Esophagus (tissue), 2 donors: Measurements from ENCODE around the gene PTCD1. TPM values are rescaled to one million over a fixed set of nuclear protein-coding genes. Genes with fewer than 3 reads are reported as not detected.
A peak's percentile ranks its signal among the peaks of the same experiment; 100 is the strongest.

Source experiments
- H3K27ac ChIP-seq, 2 donors: one replicate each; pipeline ENCODE4 v1.5.1; 2013; ENCODE audit warnings: low read depth in 2 of 2, mild to moderate bottlenecking in 2 of 2, inconsistent platforms in 1 of 2, low read length in 1 of 2, moderate library complexity in 1 of 2
- H3K27me3 ChIP-seq, 2 donors: one replicate each; pipeline ENCODE4 v1.6.1; 2013; ENCODE audit warnings: low read length in 2 of 2, control low read depth in 1 of 2, mild to moderate bottlenecking in 1 of 2; ENCODE audit not compliant: insufficient read depth in 2 of 2, control insufficient read depth in 1 of 2
- H3K36me3 ChIP-seq, 2 donors: one replicate each; pipeline ENCODE4 v1.6.1; 2013; ENCODE audit warnings: low read length in 1 of 2; ENCODE audit not compliant: control insufficient read depth in 2 of 2, insufficient read depth in 2 of 2
- H3K4me1 ChIP-seq, 2 donors: one replicate each; pipeline ENCODE4 v1.6.1; 2013; ENCODE audit warnings: low read length in 1 of 2; ENCODE audit not compliant: control insufficient read depth in 2 of 2, insufficient read depth in 2 of 2
- H3K4me3 ChIP-seq, 2 donors: one replicate each; pipeline ENCODE4 v1.5.1; 2013; ENCODE audit warnings: low read length in 2 of 2, mild to moderate bottlenecking in 2 of 2, low read depth in 1 of 2, moderate library complexity in 1 of 2
- H3K9me3 ChIP-seq, 2 donors: one replicate each; pipeline ENCODE4 v1.6.1; 2013; ENCODE audit warnings: mild to moderate bottlenecking in 2 of 2, low read depth in 1 of 2, low read length in 1 of 2, moderate library complexity in 1 of 2; ENCODE audit not compliant: control insufficient read depth in 2 of 2, insufficient read depth in 1 of 2
- WGBS, 2 donors: extraction: QIAGEN DNeasy Blood & Tissue Kit; methylation state at CpG; one replicate each; pipeline ENCODE4 v1.1.7; 2013; 5-methylcytosine and 5-hydroxymethylcytosine counted together
- polyA plus RNA-seq, 2 donors: library from polyadenylated mRNA; stranded (reverse); fragments of 200-250 nt; gene quantifications; one replicate each; pipeline ENCODE4 v1.2.3, GENCODE V29; 2013
- donor health status: healthy with polysubstance abuse.
- donor health status: Bipolar disorder and iron deficiency.

The PTCD1 gene
- polyA plus RNA-seq, 2 donors, result 3.2 to 3.6 TPM

DNA sequence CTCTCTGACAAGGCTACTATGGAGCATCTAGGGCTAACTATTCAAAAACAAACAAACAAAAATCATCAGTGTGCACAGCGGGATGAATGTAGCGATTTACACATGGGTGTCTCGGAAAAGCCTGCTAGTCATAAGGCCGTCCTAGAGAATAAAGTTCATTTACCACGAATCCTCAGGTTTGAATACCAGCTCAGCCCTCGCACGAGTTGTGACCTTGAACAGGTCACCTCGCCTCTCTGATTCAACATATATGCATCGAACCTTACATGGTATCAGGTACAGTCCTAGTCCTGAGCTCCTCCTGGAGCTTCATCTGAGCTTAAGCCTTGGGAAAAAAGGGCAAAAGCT is 26.8 kb upstream of the PTCD1 start:
- Histone ChIP-seq H3K4me1 (peaks cover 2 to 3% of the 10 kb centered on the region in 2 donors), H3K36me3 (peaks cover 3 to 4% of the 10 kb centered on the region in 2 donors)
- 4% methylated on average over 9 of the region's 9 CpGs for WGBS, 2 donors

DNA sequence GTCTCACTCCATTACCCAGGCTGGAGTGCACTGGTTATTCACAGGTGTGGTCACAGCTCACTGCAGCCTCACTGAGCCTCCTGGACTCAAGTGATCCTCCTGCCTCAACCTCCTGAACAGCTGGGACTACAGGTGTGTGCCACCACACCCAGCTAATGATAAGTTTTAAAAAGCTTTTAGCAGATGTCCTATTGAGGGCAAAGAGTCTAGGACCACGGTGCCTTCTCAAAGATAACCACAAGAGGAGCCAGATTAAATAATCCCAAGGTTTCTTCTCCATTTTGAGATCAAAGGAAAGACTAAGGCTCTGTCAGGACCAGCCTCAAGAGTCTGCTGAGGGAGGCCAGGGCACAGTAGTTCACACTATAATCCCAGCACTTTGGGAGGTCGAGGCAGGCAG is 22.6 kb upstream of the PTCD1 start:
- H3K4me1 ChIP-seq, result peaks cover 2% of the 10 kb centered on the region in 2 donors
- 91 to 93% methylated on average over 2 of the region's 2 CpGs for WGBS, 2 donors
- H3K9me3 ChIP-seq, result no peaks in the 10 kb centered on the region
- no peak overlapping the region for H3K4me3 ChIP-seq
- H3K27ac ChIP-seq, result no peak overlapping the region
- no peaks in the 10 kb centered on the region for H3K27me3 ChIP-seq
- peaks cover 16 to 27% of the 10 kb centered on the region in 2 donors for H3K36me3 ChIP-seq

More for the DNA sequence above, 26.8 kb upstream of the PTCD1 start:
- Histone ChIP-seq H3K27me3 (no peaks in the 10 kb centered on the region), H3K4me3 (peak overlapping the region; percentile 85 to 92), H3K27ac (peak overlapping the region; percentile 76 to 94), H3K9me3 (no peaks in the 10 kb centered on the region)

DNA sequence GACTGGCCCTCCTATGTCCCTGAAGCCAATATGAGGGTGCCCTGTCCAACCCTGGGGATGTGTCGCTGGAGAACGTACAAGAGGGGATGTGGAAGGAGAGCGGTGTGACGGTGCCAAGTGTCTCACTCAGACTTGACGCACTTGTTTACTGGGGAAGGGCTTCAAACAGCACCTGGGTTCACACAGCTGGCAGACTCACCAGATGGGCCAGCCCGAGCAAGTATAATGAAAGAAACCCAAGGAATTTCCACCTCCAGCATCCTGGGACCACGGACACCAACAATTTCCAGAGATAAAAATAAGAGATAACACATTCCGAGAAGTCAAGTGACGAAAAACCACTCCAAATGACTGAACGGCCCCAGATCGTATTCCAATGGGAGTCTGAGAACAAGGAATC is 22.1 kb upstream of the PTCD1 start:
- Histone ChIP-seq H3K4me1 (peaks cover 2% of the 10 kb centered on the region in 2 donors), H3K4me3 (no peak overlapping the region), H3K27me3 (no peaks in the 10 kb centered on the region), H3K36me3 (peaks cover 16 to 32% of the 10 kb centered on the region in 2 donors), H3K27ac (no peak overlapping the region), H3K9me3 (no peaks in the 10 kb centered on the region)
- 62 to 76% methylated on average over 11 of the region's 11 CpGs for WGBS, 2 donors

DNA sequence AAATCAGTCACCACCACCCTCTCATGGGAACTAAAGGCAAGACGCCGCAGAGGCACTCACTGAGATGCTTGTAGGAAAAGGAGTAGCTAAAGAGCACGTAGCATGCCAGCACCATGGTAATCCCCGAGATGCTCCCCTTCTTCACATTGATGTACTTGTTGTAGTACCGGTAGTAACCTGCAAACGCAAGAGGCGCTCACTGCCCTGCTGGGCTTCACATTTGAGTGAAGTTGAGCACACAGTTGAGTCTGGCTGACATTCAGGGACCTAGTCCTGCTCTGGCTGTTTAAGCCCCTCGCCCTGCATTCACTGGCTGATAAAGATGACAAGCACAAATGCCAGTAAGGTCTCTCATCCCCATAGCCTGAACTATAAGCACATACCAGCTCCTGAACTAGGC is 20.5 kb upstream of the PTCD1 start:
- Histone ChIP-seq H3K9me3 (no peaks in the 10 kb centered on the region), H3K4me3 (no peak overlapping the region), H3K4me1 (peaks cover 2% of the 10 kb centered on the region in 2 donors), H3K27me3 (no peaks in the 10 kb centered on the region), H3K36me3 (peaks cover 23 to 40% of the 10 kb centered on the region in 2 donors), H3K27ac (no peak overlapping the region)
- 90 to 91% methylated on average over 8 of the region's 8 CpGs for WGBS, 2 donors

DNA sequence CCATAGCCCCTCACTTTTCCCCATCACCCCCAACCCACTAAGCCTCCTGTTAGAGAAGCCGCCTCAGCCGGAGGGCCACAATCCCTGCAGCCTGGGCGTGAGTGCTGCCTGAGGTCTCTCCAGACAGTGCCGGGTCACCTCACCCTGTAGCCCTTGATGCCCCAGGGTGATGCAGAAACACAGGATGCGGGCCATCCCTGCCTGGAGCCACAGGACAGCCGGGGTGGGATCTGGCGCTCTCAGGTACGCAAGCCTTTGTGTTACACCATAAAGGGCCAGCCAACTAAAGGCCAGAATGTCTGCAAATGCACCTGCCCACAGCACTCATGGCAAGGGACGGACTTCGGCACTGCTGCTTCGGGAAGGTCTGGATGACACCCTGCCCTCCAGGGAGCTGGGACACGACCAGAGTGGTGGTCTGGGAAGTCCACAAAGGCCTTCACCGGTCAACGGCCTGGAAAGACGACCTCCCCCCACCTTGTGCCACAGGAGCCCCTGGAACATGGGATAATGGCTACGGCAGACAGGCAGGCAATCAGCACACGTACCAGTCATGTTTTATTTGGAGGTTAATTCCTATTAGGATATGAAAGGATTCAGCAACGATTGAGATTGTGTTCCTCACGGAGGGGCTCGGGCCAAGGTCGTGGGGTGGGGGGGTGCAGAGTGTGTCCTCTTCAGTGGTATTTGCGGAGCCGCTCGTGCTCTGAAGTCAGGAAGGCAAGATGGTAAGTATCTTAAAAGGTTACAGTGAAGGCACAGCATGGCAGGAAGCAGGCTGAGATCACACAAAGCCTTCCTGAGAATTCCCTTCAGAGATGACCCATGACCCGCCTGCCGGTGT is 19.3 kb upstream of the PTCD1 start:
- peaks cover 5 to 8% of the 10 kb centered on the region in 2 donors for H3K4me1 ChIP-seq
- 80 to 84% methylated on average over 26 of the region's 26 CpGs for WGBS, 2 donors
- H3K27me3 ChIP-seq, result no peaks in the 10 kb centered on the region
- no peak overlapping the region for H3K4me3 ChIP-seq
- no peak overlapping the region for H3K27ac ChIP-seq
- H3K36me3 ChIP-seq, result peaks cover 21 to 46% of the 10 kb centered on the region in 2 donors
- H3K9me3 ChIP-seq, result no peaks in the 10 kb centered on the region

DNA sequence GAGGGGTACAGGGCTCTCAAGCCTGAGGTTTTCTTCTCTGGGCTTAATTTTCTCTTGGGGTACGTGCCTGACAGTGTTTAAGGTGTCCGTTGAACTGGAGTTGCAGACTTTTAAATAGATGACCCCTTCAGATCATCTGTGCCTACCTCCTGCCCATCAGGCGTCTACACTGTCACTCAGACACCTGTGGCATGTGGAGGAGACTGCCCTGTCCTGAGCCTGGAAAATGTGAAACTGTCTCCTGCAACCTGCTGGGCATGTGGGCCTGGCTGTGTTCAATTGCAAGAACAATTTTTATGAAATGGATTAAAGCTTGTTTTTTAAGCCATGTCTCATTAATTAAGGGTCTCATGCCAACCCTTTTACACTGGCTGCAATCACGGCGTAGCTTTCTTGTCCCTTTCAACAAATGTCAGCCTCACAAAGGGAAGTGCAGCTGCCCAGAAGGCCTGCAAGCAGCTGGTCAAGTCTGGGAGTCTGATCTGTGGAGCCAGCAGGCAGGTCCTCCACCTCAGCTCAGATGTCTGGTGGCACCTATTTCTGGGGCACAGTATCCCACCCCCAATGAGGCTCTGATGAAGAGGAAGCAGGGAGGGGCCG is 18.6 kb upstream of the PTCD1 start:
- WGBS, 2 donors, result 80 to 82% methylated on average over 6 of the region's 6 CpGs
- Histone ChIP-seq H3K36me3 (peaks cover 21 to 53% of the 10 kb centered on the region in 2 donors), H3K27ac (no peak overlapping the region), H3K27me3 (no peaks in the 10 kb centered on the region), H3K9me3 (no peaks in the 10 kb centered on the region), H3K4me1 (peaks cover 5 to 15% of the 10 kb centered on the region in 2 donors), H3K4me3 (no peak overlapping the region)

DNA sequence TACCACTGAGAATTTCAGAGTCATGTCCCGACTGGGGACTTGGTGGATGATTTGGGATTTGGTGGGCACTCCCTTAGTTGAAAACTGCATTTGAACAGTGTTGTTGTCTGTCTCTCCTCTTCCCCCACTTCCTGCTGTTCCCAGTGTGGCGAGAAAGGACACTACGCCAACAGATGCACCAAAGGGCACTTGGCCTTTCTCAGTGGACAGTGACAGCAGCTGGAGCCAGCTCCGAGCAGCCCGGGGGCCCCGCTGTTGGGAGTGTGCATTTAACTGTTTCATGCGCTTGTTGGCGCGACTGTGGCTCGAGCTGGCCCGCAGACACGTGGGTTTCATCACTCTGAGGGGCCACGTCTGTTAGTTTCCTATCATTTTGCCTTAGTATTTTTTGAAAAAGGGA is 17.7 kb upstream of the PTCD1 start:
- no peaks in the 10 kb centered on the region for H3K9me3 ChIP-seq
- H3K27me3 ChIP-seq, result no peaks in the 10 kb centered on the region
- peaks cover 21 to 59% of the 10 kb centered on the region in 2 donors for H3K36me3 ChIP-seq
- H3K27ac ChIP-seq, result no peak overlapping the region
- peaks cover 6 to 20% of the 10 kb centered on the region in 2 donors for H3K4me1 ChIP-seq
- WGBS, 2 donors, result 71 to 74% methylated on average over 13 of the region's 13 CpGs
- no peak overlapping the region for H3K4me3 ChIP-seq

DNA sequence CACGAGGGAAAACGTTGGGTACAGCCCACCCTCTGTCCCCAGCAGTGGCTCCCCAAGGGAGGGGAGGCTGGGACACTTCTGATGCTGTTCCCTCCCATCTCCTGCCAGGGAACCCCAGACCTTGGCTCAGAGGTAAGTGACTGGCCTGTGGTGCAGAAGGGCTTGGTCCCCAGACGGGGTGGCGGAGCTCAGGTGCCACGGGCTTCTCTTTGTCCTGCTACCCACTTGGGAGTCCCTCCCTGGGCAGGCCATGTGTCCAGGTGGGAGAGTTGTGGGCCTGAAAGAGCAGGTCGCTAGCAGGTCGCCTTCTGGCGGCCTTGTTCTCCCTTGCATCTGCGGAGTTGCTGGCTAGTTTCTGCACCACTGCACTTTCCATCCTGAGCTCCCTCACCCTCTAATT is 17.3 kb upstream of the PTCD1 start:
- WGBS, 2 donors, result 76 to 84% methylated on average over 9 of the region's 9 CpGs
- H3K4me3 ChIP-seq, result no peak overlapping the region

DNA sequence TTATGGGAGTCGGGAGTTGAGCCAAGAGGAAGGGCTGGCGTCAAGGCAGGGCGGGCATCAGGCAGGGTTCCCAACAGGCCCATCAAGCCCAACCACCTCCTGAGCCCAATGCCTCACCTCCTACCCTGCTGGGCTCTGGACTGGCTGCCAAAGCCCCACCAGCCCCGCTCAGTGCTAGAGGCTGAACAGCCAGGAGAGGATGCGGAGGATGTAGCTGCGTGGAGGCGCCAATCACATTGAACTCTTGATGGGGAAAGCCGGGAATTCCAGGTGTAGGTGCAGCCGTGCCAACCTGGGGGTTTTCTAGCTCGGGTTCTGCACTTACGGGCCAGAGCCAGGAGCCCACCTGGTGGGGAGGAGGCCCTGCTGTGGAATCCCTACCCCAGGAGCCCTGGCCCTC is 14.5 kb upstream of the PTCD1 start:
- peaks cover 28 to 77% of the 10 kb centered on the region in 2 donors for H3K36me3 ChIP-seq
- peak overlapping the region; percentile 78 to 86 for H3K27ac ChIP-seq
- 66 to 75% methylated on average over 11 of the region's 11 CpGs for WGBS, 2 donors

More for the DNA sequence above, 17.3 kb upstream of the PTCD1 start:
- no peaks in the 10 kb centered on the region for H3K27me3 ChIP-seq
- H3K27ac ChIP-seq, result no peak overlapping the region
- H3K9me3 ChIP-seq, result no peaks in the 10 kb centered on the region
- H3K36me3 ChIP-seq, result peaks cover 21 to 62% of the 10 kb centered on the region in 2 donors
- peaks cover 6 to 20% of the 10 kb centered on the region in 2 donors for H3K4me1 ChIP-seq

More for the DNA sequence above, 14.5 kb upstream of the PTCD1 start:
- H3K27me3 ChIP-seq, result no peaks in the 10 kb centered on the region
- H3K4me1 ChIP-seq, result peaks cover 6 to 20% of the 10 kb centered on the region in 2 donors
- no peaks in the 10 kb centered on the region for H3K9me3 ChIP-seq
- peak overlapping the region in 1 of 2 donors; percentile 9 for H3K4me3 ChIP-seq
